H9 (cell line): ENCODE data around the gene BRCA1. TPM values are rescaled to one million over a fixed set of nuclear protein-coding genes. Genes with fewer than 3 reads are reported as not detected.

ENCODE experiments used
- DNase-seq: peaks from one replicate; pipeline ENCODE4 v3.0.0-alpha.2; 2017
- H2AFZ ChIP-seq: one replicate; pipeline ENCODE4 v1.6.1; 2013; ENCODE audit warnings: mild to moderate bottlenecking, low read length, control low read depth, moderate library complexity
- H2AK5ac ChIP-seq: 2 replicates; pipeline ENCODE4 v1.6.1; 2013; ENCODE audit warnings: low read length, control low read depth, mixed read lengths; ENCODE audit not compliant: insufficient read length
- H2BK120ac ChIP-seq: one replicate; pipeline ENCODE4 v1.6.1; 2013; ENCODE audit warnings: low read depth, mild to moderate bottlenecking, low read length, control low read depth, inconsistent platforms; ENCODE audit not compliant: poor library complexity, severe bottlenecking
- H2BK12ac ChIP-seq: 2 replicates; pipeline ENCODE4 v1.6.1; 2013; ENCODE audit warnings: low read length, control low read depth, mixed read lengths, low read depth; ENCODE audit not compliant: insufficient read length
- H2BK15ac ChIP-seq: 2 replicates; pipeline ENCODE4 v1.6.1; 2013; ENCODE audit warnings: low read depth, low read length, control low read depth
- H2BK20ac ChIP-seq: one replicate; pipeline ENCODE4 v1.6.1; 2013; ENCODE audit warnings: low read depth, mild to moderate bottlenecking, low read length, control low read depth, inconsistent platforms; ENCODE audit not compliant: poor library complexity, severe bottlenecking
- H2BK5ac ChIP-seq: 2 replicates; pipeline ENCODE4 v1.6.1; 2013; ENCODE audit warnings: low read length, control low read depth, mixed read lengths; ENCODE audit not compliant: insufficient read length
- H3K14ac ChIP-seq: 2 replicates; pipeline ENCODE4 v1.6.1; 2013; ENCODE audit warnings: low read length, control low read depth; ENCODE audit not compliant: insufficient read depth
- H3K18ac ChIP-seq: 2 replicates; pipeline ENCODE4 v1.6.1; 2013; ENCODE audit warnings: low read depth, mild to moderate bottlenecking, mixed read lengths, low read length, control low read depth; ENCODE audit not compliant: insufficient read length
- H3K23ac ChIP-seq: 2 replicates; pipeline ENCODE4 v1.6.1; 2013; ENCODE audit warnings: low read length, control low read depth, mixed read lengths, low read depth; ENCODE audit not compliant: insufficient read length
- H3K23me2 ChIP-seq: 2 replicates; pipeline ENCODE4 v1.6.1; 2013; ENCODE audit warnings: low read depth, mild to moderate bottlenecking, mixed read lengths, low read length, control low read depth; ENCODE audit not compliant: insufficient read length, poor library complexity, severe bottlenecking
- H3K27ac ChIP-seq: 2 replicates; pipeline ENCODE4 v1.5.1; 2013; ENCODE audit warnings: low read length, control low read depth, mixed read lengths, low read depth; ENCODE audit not compliant: insufficient read length
- H3K27me3 ChIP-seq: 2 replicates; pipeline ENCODE4 v1.6.1; 2013; ENCODE audit warnings: low read length, control low read depth, inconsistent platforms; ENCODE audit not compliant: insufficient read depth
- H3K4ac ChIP-seq: 2 replicates; pipeline ENCODE4 v1.6.1; 2013; ENCODE audit warnings: low read depth, mild to moderate bottlenecking, control low read depth, inconsistent platforms, low read length, moderate library complexity
- H3K4me1 ChIP-seq: 2 replicates; pipeline ENCODE4 v1.6.1; 2013; ENCODE audit warnings: low read length, control low read depth, inconsistent platforms; ENCODE audit not compliant: insufficient read depth
- H3K4me2 ChIP-seq: 2 replicates; pipeline ENCODE4 v1.6.1; 2013; ENCODE audit warnings: low read length, control low read depth, mixed read lengths; ENCODE audit not compliant: insufficient read length, insufficient read depth
- H3K56ac ChIP-seq: 2 replicates; pipeline ENCODE4 v1.6.1; 2013; ENCODE audit warnings: low read depth, mild to moderate bottlenecking, mixed read lengths, low read length, control low read depth; ENCODE audit not compliant: insufficient read length
- H3K79me1 ChIP-seq: 2 replicates; pipeline ENCODE4 v1.6.1; 2013; ENCODE audit warnings: low read depth, mild to moderate bottlenecking, moderate library complexity, low read length, control low read depth, inconsistent platforms; ENCODE audit not compliant: insufficient read depth, poor library complexity, severe bottlenecking
- H3K79me2 ChIP-seq: 2 replicates; pipeline ENCODE4 v1.6.1; 2013; ENCODE audit warnings: low read length, control low read depth, inconsistent platforms; ENCODE audit not compliant: insufficient read depth
- H3K9ac ChIP-seq: 2 replicates; pipeline ENCODE4 v1.6.1; 2013; ENCODE audit warnings: low read length, control low read depth, mixed read lengths; ENCODE audit not compliant: insufficient read length; ENCODE audit errors: extremely low read depth
- H3K9me3 ChIP-seq: one replicate; pipeline ENCODE4 v1.6.1; 2013; ENCODE audit warnings: low read depth, low read length, inconsistent platforms; ENCODE audit not compliant: control insufficient read depth
- H3T11ph ChIP-seq: one replicate; pipeline ENCODE4 v1.6.1; 2013; ENCODE audit warnings: mild to moderate bottlenecking, low read length, control low read depth, inconsistent platforms
- H4K20me1 ChIP-seq: one replicate; pipeline ENCODE4 v1.6.1; 2013; ENCODE audit not compliant: control insufficient read depth, insufficient read length, insufficient read depth
- H4K5ac ChIP-seq: 2 replicates; pipeline ENCODE4 v1.6.1; 2013; ENCODE audit warnings: low read depth, mild to moderate bottlenecking, mixed read lengths, low read length, control low read depth; ENCODE audit not compliant: insufficient read length
- H4K8ac ChIP-seq: replicated peaks from 2 replicates; pipeline ENCODE4 v1.6.1; 2013; ENCODE audit warnings: low read length, control low read depth, mixed read lengths, low read depth; ENCODE audit not compliant: insufficient read length
- H4K91ac ChIP-seq: 2 replicates; pipeline ENCODE4 v1.6.1; 2013; ENCODE audit warnings: low read depth, mild to moderate bottlenecking, moderate library complexity, mixed read lengths, low read length, control low read depth; ENCODE audit not compliant: insufficient read length
- H3K27ac Mint-ChIP-seq, 3 experiments: 2 replicates in 2 of 3; 3 replicates in 1 of 3; pipeline ENCODE4 v1.8.0; 2020 to 2021; ENCODE audit warnings: mixed read lengths in 3 of 3, mild to moderate bottlenecking in 1 of 3, moderate library complexity in 1 of 3
- H3K27me3 Mint-ChIP-seq: 2 replicates; pipeline ENCODE4 v1.8.0; 2021; ENCODE audit warnings: low read depth, mild to moderate bottlenecking, moderate library complexity, mixed read lengths
- H3K36me3 Mint-ChIP-seq, 3 experiments: 2 replicates in 2 of 3; 3 replicates in 1 of 3; pipeline ENCODE4 v1.8.0; 2020 to 2021; ENCODE audit warnings: low read depth in 3 of 3, mixed read lengths in 3 of 3; ENCODE audit not compliant: insufficient read depth in 1 of 3
- H3K4me1 Mint-ChIP-seq, 2 experiments: 2 replicates each; pipeline ENCODE4 v1.8.0; 2020; ENCODE audit warnings: mixed read lengths in 2 of 2
- H3K4me3 Mint-ChIP-seq, 2 experiments: 2 replicates in 1 of 2; 3 replicates in 1 of 2; pipeline ENCODE4 v1.8.0; 2020 to 2021; ENCODE audit warnings: mild to moderate bottlenecking in 2 of 2, mixed read lengths in 2 of 2, moderate library complexity in 1 of 2
- H3K9me3 Mint-ChIP-seq, 2 experiments: 2 replicates in 1 of 2; 3 replicates in 1 of 2; pipeline ENCODE4 v1.8.0; 2020; ENCODE audit warnings: mild to moderate bottlenecking in 2 of 2, mixed read lengths in 2 of 2, moderate library complexity in 1 of 2
- WGBS: extraction: QIAGEN DNeasy Blood & Tissue Kit; methylation state at CpG from one replicate; pipeline ENCODE4 v1.1.7; 2013; ENCODE audit warnings: missing lambda C conversion rate, low lambda C conversion rate, mixed read lengths; ENCODE audit not compliant: insufficient read length; ENCODE audit errors: extremely low coverage; 5-methylcytosine and 5-hydroxymethylcytosine counted together
- total RNA-seq: library from RNA; stranded (reverse); gene quantifications from 2 replicates; pipeline ENCODE4 v1.2.1, GENCODE V29; 2021
- TF ChIP-seq, protein P1 (sequence below): fragments of 200-600 bp; sonication (generic); conservative IDR thresholded peaks from 3 replicates; pipeline ENCODE4 v1.8.0; 2021; ENCODE audit warnings: antibody characterized with exemption, mild to moderate bottlenecking

The BRCA1 gene
- total RNA-seq, 1 experiment from 2014 or later = 32.3 TPM

DNA sequence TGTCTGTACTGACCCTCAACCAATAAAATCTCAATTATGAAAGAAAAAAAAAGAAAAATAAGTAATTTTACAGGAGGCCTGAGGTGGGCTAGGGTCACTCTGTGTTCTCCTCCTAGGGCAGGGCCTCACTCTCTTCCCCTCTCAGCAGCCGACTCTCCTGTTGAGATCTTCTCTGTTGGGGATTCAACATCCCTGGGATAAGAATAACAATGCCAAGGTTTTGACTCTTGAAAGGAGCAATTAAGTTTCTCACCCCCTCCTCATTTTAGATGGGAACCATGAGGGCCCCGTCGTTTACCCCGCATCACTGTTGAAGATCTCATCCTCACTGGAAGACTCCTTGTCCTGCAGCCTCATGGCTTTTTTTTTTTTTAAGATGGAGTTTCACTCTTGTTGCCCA lies 21.5 kb upstream of the BRCA1 start:
- Histone ChIP-seq H3K4ac (no peak overlapping the region), H2BK12ac (no peak overlapping the region), H2BK20ac (no peak overlapping the region), H3K4me2 (no peak overlapping the region), H3T11ph (no peak overlapping the region), H3K23ac (no peak overlapping the region), H4K8ac (no peak overlapping the region), H3K9ac (no peak overlapping the region), H2BK5ac (no peak overlapping the region), H3K79me1 (no peaks in the 10 kb centered on the region), H3K9me3 (no peaks in the 10 kb centered on the region), H4K91ac (no peak overlapping the region), H4K20me1 (no peaks in the 10 kb centered on the region), H2AFZ (no peak overlapping the region), H3K4me1 (no peaks in the 10 kb centered on the region), H2BK120ac (no peak overlapping the region), H3K27ac (no peak overlapping the region), H3K79me2 (no peaks in the 10 kb centered on the region), H3K18ac (no peak overlapping the region), H2AK5ac (no peak overlapping the region), H2BK15ac (no peak overlapping the region), H3K23me2 (no peaks in the 10 kb centered on the region), H3K14ac (no peak overlapping the region), H4K5ac (no peak overlapping the region), H3K27me3 (no peaks in the 10 kb centered on the region), H3K56ac (no peak overlapping the region)
- no peaks in the 10 kb centered on the region for H3K9me3 Mint-ChIP-seq
- no CpG with 5 or more reads among the region's 4 CpGs for WGBS
- peak; percentile 65 for DNase-seq
- H3K27me3 Mint-ChIP-seq = no peaks in the 10 kb centered on the region
- H3K36me3 Mint-ChIP-seq = peaks cover 0 to 10% (median 5%) of the 10 kb centered on the region in 3 experiments; a peak in 4 of 7 replicates
- peak overlapping the region in 1 of 2 experiments; percentile 42; a peak in 2 of 5 replicates for H3K4me3 Mint-ChIP-seq
- peak overlapping the region; percentile 86 to 95 (median 92); a peak in 6 of 7 replicates for H3K27ac Mint-ChIP-seq
- TF ChIP-seq, protein P1, sequence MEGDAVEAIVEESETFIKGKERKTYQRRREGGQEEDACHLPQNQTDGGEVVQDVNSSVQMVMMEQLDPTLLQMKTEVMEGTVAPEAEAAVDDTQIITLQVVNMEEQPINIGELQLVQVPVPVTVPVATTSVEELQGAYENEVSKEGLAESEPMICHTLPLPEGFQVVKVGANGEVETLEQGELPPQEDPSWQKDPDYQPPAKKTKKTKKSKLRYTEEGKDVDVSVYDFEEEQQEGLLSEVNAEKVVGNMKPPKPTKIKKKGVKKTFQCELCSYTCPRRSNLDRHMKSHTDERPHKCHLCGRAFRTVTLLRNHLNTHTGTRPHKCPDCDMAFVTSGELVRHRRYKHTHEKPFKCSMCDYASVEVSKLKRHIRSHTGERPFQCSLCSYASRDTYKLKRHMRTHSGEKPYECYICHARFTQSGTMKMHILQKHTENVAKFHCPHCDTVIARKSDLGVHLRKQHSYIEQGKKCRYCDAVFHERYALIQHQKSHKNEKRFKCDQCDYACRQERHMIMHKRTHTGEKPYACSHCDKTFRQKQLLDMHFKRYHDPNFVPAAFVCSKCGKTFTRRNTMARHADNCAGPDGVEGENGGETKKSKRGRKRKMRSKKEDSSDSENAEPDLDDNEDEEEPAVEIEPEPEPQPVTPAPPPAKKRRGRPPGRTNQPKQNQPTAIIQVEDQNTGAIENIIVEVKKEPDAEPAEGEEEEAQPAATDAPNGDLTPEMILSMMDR = no peak
- H3K4me1 Mint-ChIP-seq = peaks cover 21% of the 10 kb centered on the region in 2 experiments
